A204.1 (cell line): ENCODE results near the gene GNG2.
A peak's percentile ranks its signal among the peaks of the same experiment; 100 is the strongest.
"Not testable (repeated sequence)": the region's sequence is repeated elsewhere in the genome, so short reads cannot be mapped to it uniquely, and the experiment has no call there.

Source experiments
- FAIRE-seq: peaks from 2 replicates; lab custom pipeline; 2012; peaks lifted over from hg19 to GRCh38; lab: Jason Lieb, UNC

GNG2 gene

GRCh38 chr14:51894250-51894649 is 33.8 kb downstream of the GNG2 start:
- FAIRE-seq, result no peak

GRCh38 chr14:51895375-51895774 is 35.0 kb downstream of the GNG2 start:
- no peak for FAIRE-seq

- FAIRE-seq, result no peak
These were observed 37.5 kb downstream of the GNG2 start for GRCh38 chr14:51897791-51898355.

- FAIRE-seq, result no peak
These were observed 41.1 kb downstream of the GNG2 start for GRCh38 chr14:51901475-51902024.

GRCh38 chr14:51905656-51906121 is 45.3 kb downstream of the GNG2 start:
- FAIRE-seq, result not testable (repeated sequence)

GRCh38 chr14:51908086-51908485 is 47.7 kb downstream of the GNG2 start:
- FAIRE-seq, result no peak

- no peak for FAIRE-seq
These were observed 51.8 kb downstream of the GNG2 start for GRCh38 chr14:51912112-51912786.

- FAIRE-seq, result no peak
These were observed 53.9 kb downstream of the GNG2 start for GRCh38 chr14:51914310-51914709.

GRCh38 chr14:51917193-51917592 is 56.8 kb downstream of the GNG2 start:
- FAIRE-seq, result no peak

GRCh38 chr14:51921026-51921425 is 60.6 kb downstream of the GNG2 start:
- FAIRE-seq, result no peak

- peak; percentile 99 for FAIRE-seq
These were observed 62.2 kb downstream of the GNG2 start for GRCh38 chr14:51922624-51923023.

- no peak for FAIRE-seq
These were observed 64.2 kb downstream of the GNG2 start for GRCh38 chr14:51924600-51924999.

GRCh38 chr14:51925980-51926379 is 65.6 kb downstream of the GNG2 start:
- no peak for FAIRE-seq

- FAIRE-seq, result no peak
These were observed 66.0 kb downstream of the GNG2 start for GRCh38 chr14:51926449-51926848.

- peak; percentile 65 for FAIRE-seq
These were observed 68.2 kb downstream of the GNG2 start for GRCh38 chr14:51928568-51928967.

GRCh38 chr14:51929166-51929565 is 68.8 kb downstream of the GNG2 start:
- peak; percentile 93 for FAIRE-seq

- FAIRE-seq, result no peak
These were observed 69.7 kb downstream of the GNG2 start for GRCh38 chr14:51929910-51930682.

GRCh38 chr14:51931308-51931707 is 70.9 kb downstream of the GNG2 start:
- no peak for FAIRE-seq

GRCh38 chr14:51933191-51933590 is 72.8 kb downstream of the GNG2 start:
- no peak for FAIRE-seq

- FAIRE-seq, result no peak
These were observed 77.7 kb downstream of the GNG2 start for GRCh38 chr14:51938137-51938536.

- no peak for FAIRE-seq
These were observed 78.4 kb downstream of the GNG2 start for GRCh38 chr14:51938821-51939220.

- no peak for FAIRE-seq
These were observed 78.8 kb downstream of the GNG2 start for GRCh38 chr14:51939226-51939625.

GRCh38 chr14:51939755-51940301 is 79.4 kb downstream of the GNG2 start:
- no peak for FAIRE-seq
